Caco-2 (cell line): ENCODE results near the gene NLGN1. TPM values are rescaled to one million over a fixed set of nuclear protein-coding genes. Genes with fewer than 3 reads are reported as not detected.

ENCODE experiments used
- BruUV-seq: library from RNA; stranded (reverse); fragments of 400-500 nt; replicated peaks from 2 replicates; lab custom pipeline; 2021; lab: Mats Ljungman, UMichigan
- CTCF ChIA-PET: fragments of 300-600 bp; sonication (Branson Sonifier 250); formaldehyde crosslinking; loops from one replicate; lab custom pipeline; 2022; ENCODE audit warnings: antibody characterized with exemption; lab: Charles Lee
- POLR2A ChIA-PET: fragments of 300-600 bp; sonication (Branson Sonifier 250); formaldehyde crosslinking; loops from one replicate; lab custom pipeline; 2022; ENCODE audit warnings: antibody characterized with exemption; lab: Charles Lee
- DNase-seq, 2 experiments: peaks; one replicate each; pipeline versions ENCODE4 v3.0.0 to v3.0.0-alpha.2; 2020 to 2022
- H3K27me3 ChIP-seq: replicated peaks from 2 replicates; pipeline ENCODE4 v1.6.0; 2011; ENCODE audit warnings: low read length; ENCODE audit not compliant: control insufficient read depth, insufficient read depth
- H3K36me3 ChIP-seq: 2 replicates; pipeline ENCODE4 v1.5.1; 2011; ENCODE audit warnings: low read length; ENCODE audit not compliant: control insufficient read depth, insufficient read depth
- H3K4me1 ChIP-seq: fragments of 250-450 bp; sonication (Bioruptor Pico); 2 replicates; pipeline ENCODE4 v1.5.1; 2020; ENCODE audit warnings: mild to moderate bottlenecking
- H3K4me3 ChIP-seq: 2 replicates; pipeline ENCODE4 v1.5.1; 2011; ENCODE audit warnings: low read depth, mild to moderate bottlenecking, control low read depth, low read length
- H3K9me3 ChIP-seq: fragments of 250-450 bp; sonication (Bioruptor Pico); 2 replicates; pipeline ENCODE4 v1.5.1; 2020; ENCODE audit warnings: mild to moderate bottlenecking, moderate library complexity
- H3K27ac Mint-ChIP-seq: one replicate; pipeline ENCODE4 v1.8.0; 2022; ENCODE audit warnings: mixed read lengths; ENCODE audit not compliant: unreplicated experiment
- H3K27me3 Mint-ChIP-seq: one replicate; pipeline ENCODE4 v1.8.0; 2022; ENCODE audit warnings: mixed read lengths; ENCODE audit not compliant: insufficient read depth, unreplicated experiment
- H3K36me3 Mint-ChIP-seq: one replicate; pipeline ENCODE4 v1.8.0; 2022; ENCODE audit warnings: mild to moderate bottlenecking, mixed read lengths; ENCODE audit not compliant: insufficient read depth, unreplicated experiment
- H3K4me1 Mint-ChIP-seq: one replicate; pipeline ENCODE4 v1.8.0; 2022; ENCODE audit warnings: low read depth, mixed read lengths; ENCODE audit not compliant: unreplicated experiment
- H3K4me3 Mint-ChIP-seq: one replicate; pipeline ENCODE4 v1.8.0; 2022; ENCODE audit warnings: mild to moderate bottlenecking, moderate library complexity, mixed read lengths; ENCODE audit not compliant: unreplicated experiment
- H3K9me3 Mint-ChIP-seq: one replicate; pipeline ENCODE4 v1.8.0; 2022; ENCODE audit warnings: mixed read lengths; ENCODE audit not compliant: unreplicated experiment
- CTCF ChIP-seq, 2 experiments: fragments of 200-600 bp in 1 of 2; IDR thresholded peaks; 1 replicate in 1 of 2; 2 replicates in 1 of 2; pipeline versions ENCODE4 v1.5.1 to v1.8.0; 2011 to 2022; ENCODE audit warnings: antibody characterized with exemption in 1 of 2, control low read depth in 1 of 2, inconsistent platforms in 1 of 2, low read depth in 1 of 2, low read length in 1 of 2, mild to moderate bottlenecking in 1 of 2, moderate library complexity in 1 of 2; ENCODE audit not compliant: insufficient read depth in 1 of 2, severe bottlenecking in 1 of 2, unreplicated experiment in 1 of 2
- intact Hi-C: fragments of 100-400 bp; cut with micrococcal nuclease; formaldehyde crosslinking; loops from one replicate; pipeline ENCODE4 v1.10.0; 2022; ENCODE audit not compliant: unreplicated experiment
- total RNA-seq: library from RNA; stranded (reverse); gene quantifications from 2 replicates; pipeline ENCODE4 v1.2.3, GENCODE V29; 2022

Gene NLGN1
- total RNA-seq, 1 experiment from 2014 or later = not detected

- Mint-ChIP-seq H3K4me3 (no peak overlapping the region), H3K9me3 (peaks cover 10% of the 10 kb centered on the region), H3K27ac (no peak overlapping the region), H3K4me1 (peaks cover 11% of the 10 kb centered on the region), H3K27me3 (no peaks in the 10 kb centered on the region), H3K36me3 (no peaks in the 10 kb centered on the region)
- no peaks in the 10 kb centered on the region for H3K9me3 ChIP-seq
- ChIA-PET POLR2A (no interaction called here), CTCF (no interaction called here)
- TF ChIP-seq CTCF (IDR thresholded peaks at IDR 0.05; ENCODE audit: insufficient read depth in 1 of 2, low read depth in 1 of 2, low read length in 1 of 2, severe bottlenecking in 1 of 2, unreplicated experiment in 1 of 2) = no peak
- DNase-seq = no peak
- BruUV-seq = no TSS peak
- intact Hi-C loops = no loop called here
- no peak overlapping the region for H3K4me3 ChIP-seq
- peaks cover 15% of the 10 kb centered on the region; the same call in 1 of the 2 replicates for H3K4me1 ChIP-seq
- no peaks in the 10 kb centered on the region for H3K27me3 ChIP-seq
- H3K36me3 ChIP-seq = no peaks in the 10 kb centered on the region
These were observed 877.8 kb downstream of the NLGN1 start for GRCh38 chr3:174275336-174275735.

GRCh38 chr3:174276826-174277225 is 879.3 kb downstream of the NLGN1 start:
- Mint-ChIP-seq H3K27ac (no peak overlapping the region), H3K9me3 (peaks cover 10% of the 10 kb centered on the region), H3K4me3 (no peak overlapping the region), H3K27me3 (no peaks in the 10 kb centered on the region), H3K36me3 (no peaks in the 10 kb centered on the region), H3K4me1 (peaks cover 11% of the 10 kb centered on the region)
- BruUV-seq = no TSS peak
- TF ChIP-seq CTCF (IDR thresholded peaks at IDR 0.05; ENCODE audit: insufficient read depth in 1 of 2, low read depth in 1 of 2, low read length in 1 of 2, severe bottlenecking in 1 of 2, unreplicated experiment in 1 of 2) = no peak
- H3K27me3 ChIP-seq = no peaks in the 10 kb centered on the region
- H3K9me3 ChIP-seq = no peaks in the 10 kb centered on the region
- no peak overlapping the region for H3K4me3 ChIP-seq
- intact Hi-C loops = no loop called here
- DNase-seq = no peak
- CTCF ChIA-PET = no interaction called here
- no peaks in the 10 kb centered on the region for H3K36me3 ChIP-seq
- POLR2A ChIA-PET = no interaction called here
- H3K4me1 ChIP-seq = peaks cover 15% of the 10 kb centered on the region; the same call in 1 of the 2 replicates

GRCh38 chr3:174278094-174278493 is 880.5 kb downstream of the NLGN1 start:
- peaks cover 10% of the 10 kb centered on the region for H3K9me3 Mint-ChIP-seq
- H3K4me1 ChIP-seq = peaks cover 15% of the 10 kb centered on the region; the same call in 1 of the 2 replicates

More at GRCh38 chr3:174278094-174278493, 880.5 kb downstream of the NLGN1 start:
- no peaks in the 10 kb centered on the region for H3K27me3 ChIP-seq
- no peak for DNase-seq
- Mint-ChIP-seq H3K27ac (no peak overlapping the region), H3K27me3 (no peaks in the 10 kb centered on the region), H3K4me3 (no peak overlapping the region), H3K36me3 (no peaks in the 10 kb centered on the region), H3K4me1 (peaks cover 11% of the 10 kb centered on the region)
- H3K4me3 ChIP-seq = no peak overlapping the region
- no peaks in the 10 kb centered on the region for H3K9me3 ChIP-seq
- TF ChIP-seq CTCF (IDR thresholded peaks at IDR 0.05; ENCODE audit: insufficient read depth in 1 of 2, low read depth in 1 of 2, low read length in 1 of 2, severe bottlenecking in 1 of 2, unreplicated experiment in 1 of 2) = no peak
- no peaks in the 10 kb centered on the region for H3K36me3 ChIP-seq
- POLR2A ChIA-PET = no interaction called here
- no TSS peak for BruUV-seq
- CTCF ChIA-PET = no interaction called here
- intact Hi-C loops = no loop called here
